PC-3 (cell line): ENCODE data around the gene SCAANT1.

Experiments
- CTCF ChIP-seq: fragments of 300-600 bp; sonication (generic); conservative IDR thresholded peaks from 2 replicates; pipeline ENCODE4 v1.5.1; 2017; ENCODE audit warnings: antibody characterized with exemption, low read depth, mild to moderate bottlenecking, low read length
- EZH2 ChIP-seq: fragments of 300-600 bp; sonication (generic); IDR thresholded peaks from one replicate; pipeline ENCODE4 v1.6.1; 2017; ENCODE audit warnings: antibody characterized with exemption, mild to moderate bottlenecking, low read length; ENCODE audit not compliant: unreplicated experiment

- TF ChIP-seq EZH2 = no peak
- TF ChIP-seq CTCF = no peak
Observed at GRCh38 chr3:63946753-63947152, 34.6 kb upstream of the SCAANT1 start.
